H9 (cell line): ENCODE data around the gene FXYD2. TPM values are rescaled to one million over a fixed set of nuclear protein-coding genes. Genes with fewer than 3 reads are reported as not detected.

ENCODE experiments used
- DNase-seq: peaks from one replicate; pipeline ENCODE4 v3.0.0-alpha.2; 2017
- H2AFZ ChIP-seq: one replicate; pipeline ENCODE4 v1.6.1; 2013; ENCODE audit warnings: mild to moderate bottlenecking, low read length, control low read depth, moderate library complexity
- H2AK5ac ChIP-seq: 2 replicates; pipeline ENCODE4 v1.6.1; 2013; ENCODE audit warnings: low read length, control low read depth, mixed read lengths; ENCODE audit not compliant: insufficient read length
- H2BK120ac ChIP-seq: one replicate; pipeline ENCODE4 v1.6.1; 2013; ENCODE audit warnings: low read depth, mild to moderate bottlenecking, low read length, control low read depth, inconsistent platforms; ENCODE audit not compliant: poor library complexity, severe bottlenecking
- H2BK12ac ChIP-seq: 2 replicates; pipeline ENCODE4 v1.6.1; 2013; ENCODE audit warnings: low read length, control low read depth, mixed read lengths, low read depth; ENCODE audit not compliant: insufficient read length
- H2BK15ac ChIP-seq: 2 replicates; pipeline ENCODE4 v1.6.1; 2013; ENCODE audit warnings: low read depth, low read length, control low read depth
- H2BK20ac ChIP-seq: one replicate; pipeline ENCODE4 v1.6.1; 2013; ENCODE audit warnings: low read depth, mild to moderate bottlenecking, low read length, control low read depth, inconsistent platforms; ENCODE audit not compliant: poor library complexity, severe bottlenecking
- H2BK5ac ChIP-seq: 2 replicates; pipeline ENCODE4 v1.6.1; 2013; ENCODE audit warnings: low read length, control low read depth, mixed read lengths; ENCODE audit not compliant: insufficient read length
- H3K14ac ChIP-seq: 2 replicates; pipeline ENCODE4 v1.6.1; 2013; ENCODE audit warnings: low read length, control low read depth; ENCODE audit not compliant: insufficient read depth
- H3K18ac ChIP-seq: 2 replicates; pipeline ENCODE4 v1.6.1; 2013; ENCODE audit warnings: low read depth, mild to moderate bottlenecking, mixed read lengths, low read length, control low read depth; ENCODE audit not compliant: insufficient read length
- H3K23ac ChIP-seq: 2 replicates; pipeline ENCODE4 v1.6.1; 2013; ENCODE audit warnings: low read length, control low read depth, mixed read lengths, low read depth; ENCODE audit not compliant: insufficient read length
- H3K23me2 ChIP-seq: 2 replicates; pipeline ENCODE4 v1.6.1; 2013; ENCODE audit warnings: low read depth, mild to moderate bottlenecking, mixed read lengths, low read length, control low read depth; ENCODE audit not compliant: insufficient read length, poor library complexity, severe bottlenecking
- H3K27ac ChIP-seq: 2 replicates; pipeline ENCODE4 v1.5.1; 2013; ENCODE audit warnings: low read length, control low read depth, mixed read lengths, low read depth; ENCODE audit not compliant: insufficient read length
- H3K27me3 ChIP-seq: 2 replicates; pipeline ENCODE4 v1.6.1; 2013; ENCODE audit warnings: low read length, control low read depth, inconsistent platforms; ENCODE audit not compliant: insufficient read depth
- H3K4ac ChIP-seq: 2 replicates; pipeline ENCODE4 v1.6.1; 2013; ENCODE audit warnings: low read depth, mild to moderate bottlenecking, control low read depth, inconsistent platforms, low read length, moderate library complexity
- H3K4me1 ChIP-seq: 2 replicates; pipeline ENCODE4 v1.6.1; 2013; ENCODE audit warnings: low read length, control low read depth, inconsistent platforms; ENCODE audit not compliant: insufficient read depth
- H3K4me2 ChIP-seq: 2 replicates; pipeline ENCODE4 v1.6.1; 2013; ENCODE audit warnings: low read length, control low read depth, mixed read lengths; ENCODE audit not compliant: insufficient read length, insufficient read depth
- H3K56ac ChIP-seq: 2 replicates; pipeline ENCODE4 v1.6.1; 2013; ENCODE audit warnings: low read depth, mild to moderate bottlenecking, mixed read lengths, low read length, control low read depth; ENCODE audit not compliant: insufficient read length
- H3K79me1 ChIP-seq: 2 replicates; pipeline ENCODE4 v1.6.1; 2013; ENCODE audit warnings: low read depth, mild to moderate bottlenecking, moderate library complexity, low read length, control low read depth, inconsistent platforms; ENCODE audit not compliant: insufficient read depth, poor library complexity, severe bottlenecking
- H3K79me2 ChIP-seq: 2 replicates; pipeline ENCODE4 v1.6.1; 2013; ENCODE audit warnings: low read length, control low read depth, inconsistent platforms; ENCODE audit not compliant: insufficient read depth
- H3K9ac ChIP-seq: 2 replicates; pipeline ENCODE4 v1.6.1; 2013; ENCODE audit warnings: low read length, control low read depth, mixed read lengths; ENCODE audit not compliant: insufficient read length; ENCODE audit errors: extremely low read depth
- H3K9me3 ChIP-seq: one replicate; pipeline ENCODE4 v1.6.1; 2013; ENCODE audit warnings: low read depth, low read length, inconsistent platforms; ENCODE audit not compliant: control insufficient read depth
- H3T11ph ChIP-seq: one replicate; pipeline ENCODE4 v1.6.1; 2013; ENCODE audit warnings: mild to moderate bottlenecking, low read length, control low read depth, inconsistent platforms
- H4K20me1 ChIP-seq: one replicate; pipeline ENCODE4 v1.6.1; 2013; ENCODE audit not compliant: control insufficient read depth, insufficient read length, insufficient read depth
- H4K5ac ChIP-seq: 2 replicates; pipeline ENCODE4 v1.6.1; 2013; ENCODE audit warnings: low read depth, mild to moderate bottlenecking, mixed read lengths, low read length, control low read depth; ENCODE audit not compliant: insufficient read length
- H4K8ac ChIP-seq: replicated peaks from 2 replicates; pipeline ENCODE4 v1.6.1; 2013; ENCODE audit warnings: low read length, control low read depth, mixed read lengths, low read depth; ENCODE audit not compliant: insufficient read length
- H4K91ac ChIP-seq: 2 replicates; pipeline ENCODE4 v1.6.1; 2013; ENCODE audit warnings: low read depth, mild to moderate bottlenecking, moderate library complexity, mixed read lengths, low read length, control low read depth; ENCODE audit not compliant: insufficient read length
- H3K27ac Mint-ChIP-seq, 3 experiments: 2 replicates in 2 of 3; 3 replicates in 1 of 3; pipeline ENCODE4 v1.8.0; 2020 to 2021; ENCODE audit warnings: mixed read lengths in 3 of 3, mild to moderate bottlenecking in 1 of 3, moderate library complexity in 1 of 3
- H3K27me3 Mint-ChIP-seq: 2 replicates; pipeline ENCODE4 v1.8.0; 2021; ENCODE audit warnings: low read depth, mild to moderate bottlenecking, moderate library complexity, mixed read lengths
- H3K36me3 Mint-ChIP-seq, 3 experiments: 2 replicates in 2 of 3; 3 replicates in 1 of 3; pipeline ENCODE4 v1.8.0; 2020 to 2021; ENCODE audit warnings: low read depth in 3 of 3, mixed read lengths in 3 of 3; ENCODE audit not compliant: insufficient read depth in 1 of 3
- H3K4me1 Mint-ChIP-seq, 2 experiments: 2 replicates each; pipeline ENCODE4 v1.8.0; 2020; ENCODE audit warnings: mixed read lengths in 2 of 2
- H3K4me3 Mint-ChIP-seq, 2 experiments: 2 replicates in 1 of 2; 3 replicates in 1 of 2; pipeline ENCODE4 v1.8.0; 2020 to 2021; ENCODE audit warnings: mild to moderate bottlenecking in 2 of 2, mixed read lengths in 2 of 2, moderate library complexity in 1 of 2
- H3K9me3 Mint-ChIP-seq, 2 experiments: 2 replicates in 1 of 2; 3 replicates in 1 of 2; pipeline ENCODE4 v1.8.0; 2020; ENCODE audit warnings: mild to moderate bottlenecking in 2 of 2, mixed read lengths in 2 of 2, moderate library complexity in 1 of 2
- CTCF ChIP-seq: fragments of 200-600 bp; sonication (generic); conservative IDR thresholded peaks from 3 replicates; pipeline ENCODE4 v1.8.0; 2021; ENCODE audit warnings: antibody characterized with exemption, mild to moderate bottlenecking
- WGBS: extraction: QIAGEN DNeasy Blood & Tissue Kit; methylation state at CpG from one replicate; pipeline ENCODE4 v1.1.7; 2013; ENCODE audit warnings: missing lambda C conversion rate, low lambda C conversion rate, mixed read lengths; ENCODE audit not compliant: insufficient read length; ENCODE audit errors: extremely low coverage; 5-methylcytosine and 5-hydroxymethylcytosine counted together
- total RNA-seq: library from RNA; stranded (reverse); gene quantifications from 2 replicates; pipeline ENCODE4 v1.2.1, GENCODE V29; 2021

Gene FXYD2
- total RNA-seq, 1 experiment from 2014 or later = 0.79 TPM

DNA sequence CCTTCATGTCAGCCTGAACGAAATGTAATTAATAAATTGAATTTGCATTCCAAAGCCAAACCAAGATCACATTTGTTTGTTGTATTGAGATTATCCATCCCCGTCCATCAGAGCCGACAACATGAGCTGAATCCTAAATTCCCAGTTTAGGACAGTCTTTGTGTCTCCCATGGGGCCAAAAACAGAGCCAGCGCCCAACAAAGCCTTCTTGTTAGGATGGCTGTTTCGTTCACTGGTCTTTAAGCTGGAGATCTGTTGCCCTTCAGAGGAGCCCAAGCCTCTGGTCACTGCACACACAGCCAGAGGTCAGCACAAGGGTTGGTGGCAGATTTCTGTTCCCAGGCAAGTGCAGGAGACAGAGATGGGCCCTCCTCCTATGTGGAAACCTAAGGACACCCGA is 53.3 kb downstream of the FXYD2 start:
- Histone ChIP-seq H2BK20ac (no peak overlapping the region), H3K23ac (no peak overlapping the region), H3T11ph (no peak overlapping the region), H2BK12ac (no peak overlapping the region), H4K91ac (no peak overlapping the region), H3K79me2 (no peaks in the 10 kb centered on the region), H3K23me2 (no peaks in the 10 kb centered on the region), H2BK120ac (no peak overlapping the region), H3K27me3 (no peaks in the 10 kb centered on the region), H2BK5ac (no peak overlapping the region), H3K18ac (no peak overlapping the region), H4K8ac (no peak overlapping the region), H3K4me2 (no peak overlapping the region), H3K9me3 (no peaks in the 10 kb centered on the region), H3K4ac (no peak overlapping the region), H2AK5ac (no peak overlapping the region), H2AFZ (no peak overlapping the region), H3K4me1 (no peaks in the 10 kb centered on the region), H4K20me1 (no peaks in the 10 kb centered on the region), H3K56ac (no peak overlapping the region), H2BK15ac (no peak overlapping the region), H3K27ac (no peak overlapping the region), H3K14ac (no peak overlapping the region), H3K9ac (no peak overlapping the region), H4K5ac (no peak overlapping the region), H3K79me1 (no peaks in the 10 kb centered on the region)
- no peaks in the 10 kb centered on the region for H3K36me3 Mint-ChIP-seq
- H3K27me3 Mint-ChIP-seq = peaks cover 30% of the 10 kb centered on the region
- no peak for TF ChIP-seq CTCF
- no peak overlapping the region; a peak in 1 of 7 replicates for H3K27ac Mint-ChIP-seq
- no peak for DNase-seq
- no peaks in the 10 kb centered on the region for H3K4me1 Mint-ChIP-seq
- no CpG with 5 or more reads among the region's 6 CpGs for WGBS
- H3K4me3 Mint-ChIP-seq = no peak overlapping the region
- no peaks in the 10 kb centered on the region; a peak in 1 of 5 replicates for H3K9me3 Mint-ChIP-seq
